GM19099 (cell line): ENCODE results near the gene ZGRF1.

Experiments
- POLR2A ChIP-seq: IDR thresholded peaks from 3 replicates; pipeline ENCODE4 v1.6.1; 2011; ENCODE audit warnings: low read depth; ENCODE audit not compliant: insufficient read length; ENCODE audit errors: extremely low read depth

ZGRF1 gene, protein sequence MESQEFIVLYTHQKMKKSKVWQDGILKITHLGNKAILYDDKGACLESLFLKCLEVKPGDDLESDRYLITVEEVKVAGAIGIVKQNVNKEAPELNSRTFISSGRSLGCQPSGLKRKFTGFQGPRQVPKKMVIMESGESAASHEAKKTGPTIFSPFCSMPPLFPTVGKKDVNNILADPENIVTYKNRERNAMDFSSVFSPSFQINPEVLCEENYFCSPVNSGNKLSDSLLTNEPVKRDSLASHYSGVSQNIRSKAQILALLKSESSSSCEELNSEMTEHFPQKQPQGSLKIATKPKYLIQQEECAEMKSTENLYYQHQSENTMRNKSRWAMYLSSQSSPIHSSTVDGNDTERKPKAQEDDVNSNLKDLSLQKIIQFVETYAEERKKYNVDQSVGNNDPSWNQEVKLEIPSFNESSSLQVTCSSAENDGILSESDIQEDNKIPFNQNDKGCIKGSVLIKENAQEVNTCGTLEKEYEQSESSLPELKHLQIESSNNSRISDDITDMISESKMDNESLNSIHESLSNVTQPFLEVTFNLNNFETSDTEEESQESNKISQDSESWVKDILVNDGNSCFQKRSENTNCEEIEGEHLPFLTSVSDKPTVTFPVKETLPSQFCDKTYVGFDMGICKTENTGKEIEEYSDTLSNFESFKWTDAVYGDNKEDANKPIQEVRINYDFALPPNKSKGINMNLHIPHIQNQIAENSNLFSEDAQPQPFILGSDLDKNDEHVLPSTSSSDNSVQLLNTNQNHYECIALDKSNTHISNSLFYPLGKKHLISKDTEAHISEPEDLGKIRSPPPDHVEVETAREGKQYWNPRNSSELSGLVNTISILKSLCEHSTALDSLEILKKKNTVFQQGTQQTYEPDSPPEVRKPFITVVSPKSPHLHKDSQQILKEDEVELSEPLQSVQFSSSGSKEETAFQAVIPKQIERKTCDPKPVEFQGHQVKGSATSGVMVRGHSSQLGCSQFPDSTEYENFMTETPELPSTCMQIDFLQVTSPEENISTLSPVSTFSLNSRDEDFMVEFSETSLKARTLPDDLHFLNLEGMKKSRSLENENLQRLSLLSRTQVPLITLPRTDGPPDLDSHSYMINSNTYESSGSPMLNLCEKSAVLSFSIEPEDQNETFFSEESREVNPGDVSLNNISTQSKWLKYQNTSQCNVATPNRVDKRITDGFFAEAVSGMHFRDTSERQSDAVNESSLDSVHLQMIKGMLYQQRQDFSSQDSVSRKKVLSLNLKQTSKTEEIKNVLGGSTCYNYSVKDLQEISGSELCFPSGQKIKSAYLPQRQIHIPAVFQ (N-terminal part only)

DNA sequence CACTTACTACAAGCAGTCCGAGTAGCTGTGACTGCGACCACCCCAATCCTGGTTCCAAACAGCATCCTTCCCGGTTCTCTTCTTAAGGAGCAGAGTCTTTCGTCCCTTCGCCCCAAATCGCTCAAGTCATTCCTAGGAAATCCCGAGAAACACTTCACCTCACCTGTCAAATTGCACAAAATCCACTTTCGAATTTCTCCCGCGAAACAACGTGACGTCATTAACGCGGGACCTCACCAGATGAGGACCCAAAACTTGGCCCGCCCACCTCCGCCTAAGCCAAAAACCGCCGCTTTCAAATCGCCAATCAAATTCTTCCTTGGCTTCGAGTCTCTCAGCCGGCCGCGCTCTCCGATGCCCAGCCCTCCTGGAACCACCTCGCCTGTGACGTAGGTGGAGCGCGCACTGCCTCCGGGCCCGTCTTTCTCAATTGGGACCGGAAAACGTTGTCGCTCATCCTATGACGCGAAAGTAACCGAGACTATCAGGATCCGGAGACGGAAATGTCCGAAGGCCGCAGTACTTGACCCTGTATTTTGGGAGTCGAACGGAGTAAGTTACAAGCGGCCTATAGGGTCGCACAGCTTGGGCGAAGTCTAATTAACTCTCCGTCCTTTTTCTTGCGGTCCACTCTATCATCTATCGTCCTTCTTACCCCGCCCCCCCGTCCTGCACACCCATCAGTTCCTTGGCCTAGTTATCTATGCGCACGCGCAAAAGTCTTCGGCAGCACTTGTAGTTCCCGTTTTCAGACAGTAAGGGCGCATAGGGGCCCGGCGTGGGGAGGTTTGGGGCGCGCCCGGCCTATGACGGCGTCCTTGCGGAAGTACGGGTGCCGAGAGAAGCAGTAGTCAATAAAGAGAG lies at the start of gene ZGRF1, which contains the start of gene LARP7:
ZGRF1 (minus strand) TSS at position 222 of the 864 bp plus-strand sequence. CDS start 3,733 bp downstream, outside the sequence.
LARP7 (plus strand) TSS at position 456 of the 864 bp plus-strand sequence. CDS start 7,527 bp downstream, outside the sequence.
- TF ChIP-seq POLR2A: peak; percentile 66

DNA sequence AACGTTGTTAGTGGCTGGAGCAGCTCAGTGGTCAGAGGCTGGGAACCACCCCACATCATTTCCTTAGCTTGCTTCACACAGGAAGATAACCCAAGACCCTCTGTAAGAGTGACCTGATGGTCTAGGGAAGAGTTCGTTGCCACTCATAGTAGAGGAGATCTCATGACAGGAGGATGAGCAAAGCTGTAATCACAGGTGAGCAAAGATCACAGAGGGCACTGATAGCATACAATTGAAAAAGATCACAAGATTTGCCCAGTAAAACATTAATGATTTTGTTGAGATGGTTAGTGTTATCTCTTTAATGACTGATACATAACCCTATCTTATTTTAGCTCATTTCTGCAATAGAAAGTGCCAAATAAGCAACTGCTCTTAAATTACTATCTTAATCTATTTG lies 44.3 kb upstream of the ZGRF1 start:
- no peak for TF ChIP-seq POLR2A

DNA sequence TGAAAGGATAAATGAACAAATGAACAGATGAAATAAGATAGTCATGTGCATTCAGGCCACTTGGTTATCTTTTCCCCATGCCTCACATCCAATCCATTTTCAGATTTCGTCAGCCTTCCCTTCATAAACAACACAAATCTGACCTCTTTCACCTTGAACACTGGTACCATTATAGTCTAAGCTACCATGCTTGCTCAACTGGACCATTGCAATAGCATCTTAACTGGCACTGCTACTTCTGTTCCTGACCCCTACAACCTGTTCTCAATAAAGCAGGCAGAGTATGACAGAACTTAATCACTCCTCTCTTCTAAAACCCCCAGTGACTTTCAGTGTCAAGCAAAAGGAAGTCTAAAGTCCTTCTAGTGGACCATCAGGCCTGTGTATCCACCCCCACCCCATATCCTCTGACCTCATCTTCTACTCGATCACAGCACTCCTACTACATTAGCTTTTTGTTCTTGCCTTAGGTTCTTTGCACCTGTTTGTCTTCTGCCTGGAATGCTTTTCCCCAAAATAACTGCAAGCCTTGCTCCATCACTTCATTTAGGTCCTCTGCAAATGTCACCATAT lies 40.9 kb upstream of the ZGRF1 start:
- no peak for TF ChIP-seq POLR2A

DNA sequence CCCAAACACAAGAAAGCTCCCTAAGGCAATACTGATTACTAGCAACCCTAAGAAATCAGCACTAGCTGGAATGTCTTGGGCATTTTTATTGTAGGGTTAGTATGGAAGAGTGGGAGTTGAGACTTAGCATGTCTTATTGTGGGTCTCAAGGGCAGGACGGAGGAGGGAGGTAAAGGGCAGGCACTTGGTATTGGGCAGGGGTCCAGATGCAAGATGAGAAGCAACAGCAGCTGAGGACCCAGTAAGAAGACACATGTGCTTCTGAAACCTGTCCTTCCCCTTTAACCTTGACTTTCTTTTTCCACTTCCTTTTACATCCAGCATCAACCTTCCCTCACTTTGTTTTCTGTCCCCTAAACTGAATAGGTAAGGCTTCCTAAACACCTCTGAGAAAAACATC lies 37.7 kb upstream of the ZGRF1 start:
- no peak for TF ChIP-seq POLR2A

DNA sequence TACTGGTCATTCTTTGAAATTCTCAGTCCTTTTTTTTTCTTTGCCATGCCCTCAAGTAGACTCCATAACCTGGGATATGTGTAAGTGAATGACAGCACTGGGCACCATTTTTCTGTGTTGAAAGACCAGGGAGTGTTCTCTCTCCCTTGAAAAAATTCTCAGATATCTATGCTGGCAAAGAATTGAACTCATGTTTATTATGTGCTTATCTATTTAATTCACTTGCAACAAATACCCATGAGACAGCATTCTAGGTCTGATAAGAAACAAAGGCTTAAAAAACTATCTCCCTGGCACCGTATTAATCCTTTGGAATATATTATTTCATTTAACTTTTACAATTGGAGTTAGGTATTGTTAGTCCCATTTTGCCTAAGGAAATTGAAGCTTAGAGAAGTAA lies 37.0 kb upstream of the ZGRF1 start:
- no peak for TF ChIP-seq POLR2A

DNA sequence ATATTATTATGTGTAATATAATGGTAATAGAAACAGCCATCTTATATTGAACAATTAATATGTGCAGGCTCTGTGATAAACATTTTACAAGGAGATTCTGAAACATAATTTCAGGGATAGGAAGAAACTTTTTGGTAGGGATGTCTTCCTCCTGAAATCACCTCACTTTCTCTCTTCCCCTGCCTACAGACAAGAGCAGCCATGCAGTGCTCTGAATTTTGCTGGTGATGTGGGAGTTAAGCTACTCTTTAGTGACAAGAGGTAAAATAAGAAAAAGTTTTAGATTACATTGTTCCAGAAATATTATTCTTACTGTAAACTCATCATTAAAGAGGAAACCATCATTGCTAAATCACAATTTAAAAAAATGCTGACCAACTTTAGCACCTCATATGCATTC lies 36.4 kb upstream of the ZGRF1 start:
- TF ChIP-seq POLR2A: no peak

DNA sequence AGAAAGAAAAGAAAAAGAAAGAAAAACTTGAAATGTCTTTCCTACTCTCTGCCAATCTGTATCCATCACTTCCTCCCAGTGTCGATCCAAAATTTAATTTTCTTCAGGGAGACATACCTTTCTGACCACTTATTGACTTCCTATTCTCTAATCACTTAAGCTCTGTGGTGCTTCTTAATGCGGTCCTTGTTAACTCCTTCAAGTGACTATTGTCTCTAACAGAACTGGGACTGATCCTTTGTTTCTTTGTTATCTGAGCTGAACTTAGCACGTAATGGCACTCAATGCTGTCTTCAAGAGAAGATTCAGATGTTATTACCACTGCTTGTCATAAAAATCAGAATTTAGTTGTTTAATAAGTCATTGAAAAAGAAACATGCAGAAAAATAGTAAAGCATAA lies 31.4 kb upstream of the ZGRF1 start:
- TF ChIP-seq POLR2A: no peak

DNA sequence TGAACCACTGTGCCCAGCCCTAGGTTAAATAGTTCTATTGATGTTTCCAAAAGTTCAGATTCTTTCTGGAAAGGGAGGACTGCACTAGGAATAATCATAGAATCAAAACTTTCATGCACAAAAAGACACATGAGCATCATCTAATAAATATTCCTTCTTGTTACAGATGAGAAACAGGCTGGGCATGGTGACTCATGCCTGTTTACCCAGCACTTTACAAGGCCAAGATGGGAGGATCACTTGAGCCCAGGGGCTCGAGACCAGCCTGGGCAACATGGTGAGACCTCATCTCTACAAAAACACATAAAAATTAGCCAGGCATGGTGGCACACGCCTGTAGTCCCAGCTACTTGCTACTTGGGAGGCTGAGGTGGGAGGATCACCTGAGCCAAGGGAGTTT lies 27.9 kb upstream of the ZGRF1 start:
- TF ChIP-seq POLR2A: no peak

DNA sequence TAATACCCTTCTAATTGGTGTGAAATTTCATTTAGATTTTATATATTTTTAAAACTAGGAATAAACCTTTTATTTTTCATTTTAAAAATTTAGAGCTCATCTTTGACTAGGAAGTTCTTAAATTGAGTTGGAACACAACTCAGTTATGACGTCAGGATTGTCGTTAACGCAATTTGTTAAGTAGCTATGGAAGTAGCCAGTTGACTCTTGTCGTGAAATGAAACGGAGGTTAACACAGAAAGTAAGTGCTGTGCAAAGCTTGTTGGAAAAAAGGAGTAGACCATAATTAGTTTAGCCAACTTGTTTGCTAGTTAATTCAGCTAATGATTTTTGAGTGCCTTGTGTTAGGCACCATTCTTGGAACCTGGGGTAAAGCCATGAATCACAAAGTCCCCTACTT lies 18.6 kb upstream of the ZGRF1 start:
- TF ChIP-seq POLR2A: no peak

DNA sequence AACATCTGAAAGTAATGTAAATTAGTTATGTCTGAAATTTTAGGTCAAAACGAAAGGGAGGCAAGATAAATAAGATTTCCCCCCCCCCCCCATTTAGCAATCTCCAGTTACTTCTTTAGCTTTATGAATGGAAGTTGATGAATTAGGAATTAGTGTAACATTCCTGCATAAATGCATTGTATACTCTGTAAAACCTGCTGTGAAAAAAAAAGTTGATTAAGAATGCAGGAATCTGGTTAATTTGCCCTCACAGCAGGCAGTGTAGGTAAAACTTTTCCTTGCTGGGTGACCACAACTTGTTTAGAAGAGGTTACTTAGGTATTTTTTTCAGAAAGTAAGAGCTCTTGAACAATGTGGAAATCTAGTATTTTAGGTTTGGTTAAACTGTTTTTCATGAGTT lies 15.5 kb upstream of the ZGRF1 start:
- TF ChIP-seq POLR2A: no peak

DNA sequence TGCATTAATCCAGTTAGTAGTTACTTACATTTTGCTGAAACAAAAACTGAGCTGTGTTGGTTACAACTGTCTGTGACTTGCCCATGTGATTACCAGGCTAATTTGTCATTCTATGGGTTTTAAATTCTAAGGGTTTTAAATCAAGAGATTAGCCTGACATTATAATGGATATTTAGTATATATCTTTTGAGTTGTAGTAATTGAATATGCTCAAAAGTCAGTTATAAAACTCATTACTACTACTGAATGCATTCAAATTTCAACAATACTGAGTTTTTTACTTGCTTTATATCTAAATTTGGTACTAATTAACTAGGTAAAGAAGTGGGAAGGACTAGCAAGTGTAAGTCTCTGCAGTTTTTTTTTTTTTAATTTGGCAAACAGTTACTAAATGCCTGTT lies 14.9 kb upstream of the ZGRF1 start:
- no peak for TF ChIP-seq POLR2A

DNA sequence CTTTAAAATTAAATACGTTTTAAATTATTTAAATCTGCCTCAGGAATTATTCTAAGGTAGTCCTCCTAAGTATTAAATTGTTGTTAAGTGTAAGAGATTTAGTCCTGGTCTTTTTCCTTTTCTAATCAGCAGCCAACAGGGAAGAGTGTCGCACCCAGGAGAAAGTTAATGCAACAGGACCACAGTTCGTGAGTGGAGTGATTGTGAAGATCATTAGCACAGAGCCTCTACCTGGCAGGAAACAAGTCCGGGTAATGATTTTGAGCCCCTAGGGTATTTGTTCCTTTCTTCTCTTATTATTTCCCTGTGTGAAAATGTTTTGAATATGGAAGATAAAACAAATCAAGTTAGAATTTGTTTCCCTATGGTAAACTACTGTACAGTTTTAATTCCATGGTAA lies 13.6 kb upstream of the ZGRF1 start:
- no peak for TF ChIP-seq POLR2A

DNA sequence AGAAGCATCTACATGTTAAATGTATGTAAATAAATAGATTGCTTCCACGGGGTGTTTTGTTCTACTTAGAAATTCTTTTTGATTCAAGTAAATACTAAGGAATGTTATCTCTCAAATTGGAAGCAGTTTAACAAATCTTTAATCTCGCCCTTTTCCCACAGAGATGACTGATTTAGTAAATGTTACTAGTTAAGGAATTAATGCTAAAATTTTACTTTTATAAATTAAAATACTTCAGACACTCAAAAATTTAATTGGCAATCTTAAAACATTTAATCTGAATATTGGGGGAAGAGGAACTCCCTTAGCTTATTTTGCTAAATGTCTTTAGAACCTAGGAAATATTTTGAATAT lies 12.3 kb upstream of the ZGRF1 start:
- TF ChIP-seq POLR2A: no peak
